K562 (cell line): ENCODE results near the gene UVRAG. TPM values are rescaled to one million over a fixed set of nuclear protein-coding genes. Genes with fewer than 3 reads are reported as not detected.

ENCODE experiments used
- ATAC-seq: fragments of 200-7000 bp; cut with Tn5 transposase; 3 replicates; pipeline ENCODE4 v1.9.1; 2020; ENCODE audit warnings: moderate library complexity
- BruUV-seq: library from RNA; stranded (reverse); fragments of 400-500 nt; replicated peaks from 2 replicates; lab custom pipeline; 2021; lab: Mats Ljungman, UMichigan
- CTCF ChIA-PET: fragments of 300-600 bp; formaldehyde crosslinking; extraction: SDS; loops from one replicate; lab custom pipeline; 2021; ENCODE audit warnings: low intra/inter-chr PET ratio; lab: Yijun Ruan, JAX
- POLR2A ChIA-PET: fragments of 300-600, 350-650 bp; sonication (Branson Sonifier 250); formaldehyde crosslinking; extraction: SDS; loops from one replicate; lab custom pipeline; 2021; ENCODE audit warnings: antibody characterized with exemption, inconsistent platforms; lab: Yijun Ruan, JAX
- DNase-seq, 4 experiments: peaks; one replicate each; pipeline versions ENCODE4 v3.0.0 to v3.0.0-alpha.2; 2011 to 2018; ENCODE audit warnings: low spot score in 3 of 4, mixed read lengths in 3 of 4; ENCODE audit errors: extremely low read depth in 1 of 4
- FAIRE-seq: peaks from 2 replicates; lab custom pipeline; 2011; peaks lifted over from hg19 to GRCh38; lab: Jason Lieb, UNC
- H2AFZ ChIP-seq: 2 replicates; pipeline ENCODE4 v1.6.0; 2011; ENCODE audit warnings: low read depth, low read length, control low read depth, inconsistent platforms
- H3K27ac ChIP-seq: fragments of 200-600 bp; 3 replicates; pipeline ENCODE4 v1.8.0; 2011; ENCODE audit warnings: low read depth, mild to moderate bottlenecking, control low read depth, inconsistent platforms, low read length, moderate library complexity, mixed read lengths; ENCODE audit errors: extremely low read depth
- H3K27me3 ChIP-seq, 2 experiments: fragments of 300-600 bp in 1 of 2; 2 replicates in 1 of 2; 3 replicates in 1 of 2; pipeline versions ENCODE4 v1.6.0 to v1.8.0; 2011; ENCODE audit warnings: inconsistent platforms in 2 of 2, low read length in 2 of 2, mild to moderate bottlenecking in 1 of 2, mixed read lengths in 1 of 2, moderate library complexity in 1 of 2; ENCODE audit not compliant: control insufficient read depth in 2 of 2, insufficient read depth in 2 of 2
- H3K36me3 ChIP-seq: fragments of 300-600 bp; 3 replicates; pipeline ENCODE4 v1.8.0; 2011; ENCODE audit warnings: mild to moderate bottlenecking, low read length, inconsistent platforms; ENCODE audit not compliant: control insufficient read depth, insufficient read depth
- H3K4me1 ChIP-seq, 2 experiments: fragments of 200-600 bp in 1 of 2; replicated peaks in 1 of 2; 2 replicates in 1 of 2; 3 replicates in 1 of 2; pipeline versions ENCODE4 v1.5.1 to v1.8.0; 2011; ENCODE audit warnings: inconsistent platforms in 2 of 2, low read length in 2 of 2, mild to moderate bottlenecking in 1 of 2, mixed read lengths in 1 of 2, moderate library complexity in 1 of 2; ENCODE audit not compliant: control insufficient read depth in 2 of 2, insufficient read depth in 2 of 2
- H3K4me2 ChIP-seq: 2 replicates; pipeline ENCODE4 v1.6.1; 2011; ENCODE audit warnings: low read length, control low read depth, inconsistent platforms, mixed read lengths; ENCODE audit not compliant: insufficient read depth
- H3K4me3 ChIP-seq: fragments of 200-600 bp; sonication (generic), shearing (Covaris generic); 2 replicates; pipeline ENCODE4 v1.5.1; 2016; ENCODE audit warnings: control low read depth, inconsistent platforms
- H3K79me2 ChIP-seq: fragments of 200-600 bp; 3 replicates; pipeline ENCODE4 v1.8.0; 2011; ENCODE audit warnings: low read length, inconsistent platforms; ENCODE audit not compliant: control insufficient read depth, insufficient read depth
- H3K9ac ChIP-seq, 2 experiments: 2 replicates each; pipeline versions ENCODE4 v1.6.0 to v1.6.1; 2011; ENCODE audit warnings: low read depth in 2 of 2, low read length in 2 of 2, control low read depth in 1 of 2, inconsistent platforms in 1 of 2, mild to moderate bottlenecking in 1 of 2, mixed read lengths in 1 of 2; ENCODE audit not compliant: insufficient read depth in 1 of 2
- H3K9me1 ChIP-seq: one replicate; pipeline ENCODE4 v1.6.0; 2011; ENCODE audit warnings: inconsistent platforms, mild to moderate bottlenecking, low read length, moderate library complexity; ENCODE audit not compliant: control insufficient read depth, insufficient read depth
- H3K9me3 ChIP-seq: replicated peaks from 2 replicates; pipeline ENCODE4 v1.5.1; 2011; ENCODE audit warnings: low read depth, low read length, inconsistent platforms; ENCODE audit not compliant: control insufficient read depth, insufficient read depth
- H4K20me1 ChIP-seq: replicated peaks from 2 replicates; pipeline ENCODE4 v1.6.1; 2011; ENCODE audit warnings: low read length, inconsistent platforms, mixed read lengths; ENCODE audit not compliant: control insufficient read depth, insufficient read depth
- CEBPB ChIP-seq: fragments of 450-650 bp; IDR thresholded peaks from 2 replicates; pipeline ENCODE4 v1.6.1; 2016; ENCODE audit warnings: missing genetic modification characterization, missing compliant biosample characterization
- KDM2B ChIP-seq: fragments of 250-450 bp; sonication (Bioruptor Pico); IDR thresholded peaks from 2 replicates; pipeline ENCODE4 v1.8.0; 2021; ENCODE audit warnings: mild to moderate bottlenecking, moderate library complexity
- WGBS: fragments of 100-300 bp; shearing (Covaris generic); methylation state at CpG from one replicate; pipeline ENCODE4 v1.1.6; 2016; ENCODE audit warnings: low coverage, mixed read lengths; ENCODE audit not compliant: insufficient coverage; ENCODE audit errors: missing lambda C conversion rate; 5-methylcytosine and 5-hydroxymethylcytosine counted together
- in situ Hi-C: fragments of 300-500 bp; cut with MboI; formaldehyde crosslinking; loops from 4 replicates; pipeline ENCODE4 v1.15.0; 2018; ENCODE audit warnings: inconsistent platforms, mixed read lengths
- intact Hi-C: fragments of 100-400 bp; cut with micrococcal nuclease; formaldehyde crosslinking; loops from 2 replicates; pipeline ENCODE4 v1.14.2; 2022
- polyA plus RNA-seq, 8 experiments: library from polyadenylated mRNA; depleted of rRNA in 4 of 8; stranded (reverse) in 5 of 8; unstranded in 3 of 8; fragments of >200 nt; fragmentation: Nextera tagmentation in 2 of 8; fragmentation: Illumina TruSeq in 1 of 8; extraction: Ambion mirVana in 2 of 8; extraction: Trizol in 1 of 8; gene quantifications; 2 replicates each; pipeline versions ENCODE4 v1.2.1 to v1.2.3, GENCODE V29; 2011 to 2014; ENCODE audit warnings: inconsistent platforms in 1 of 8, missing spikeins in 1 of 8
- total RNA-seq, 7 experiments: library from RNA; depleted of rRNA in 6 of 7; stranded (reverse); fragments of >200 nt in 6 of 7; fragmentation: Illumina TruSeq in 2 of 7; extraction: Trizol in 2 of 7; gene quantifications; 2 replicates each; pipeline versions ENCODE4 v1.2.1 to v1.2.3, GENCODE V29; 2011 to 2021; ENCODE audit warnings: low replicate concordance in 1 of 7
- TF ChIP-seq, protein P1 (sequence below): fragments of 250-450 bp; sonication (Bioruptor Pico); IDR thresholded peaks from 2 replicates; pipeline ENCODE4 v1.4.0; 2020; ENCODE audit warnings: mild to moderate bottlenecking, moderate library complexity
- TF ChIP-seq, protein P2 (sequence below): fragments of 450-650 bp; conservative IDR thresholded peaks from 2 replicates; pipeline ENCODE4 v1.6.1; 2016; ENCODE audit warnings: missing genetic modification characterization, low read depth, mild to moderate bottlenecking, control low read depth, missing compliant biosample characterization

The UVRAG gene
- total and polyA plus RNA-seq, 9 of the 15 experiments (the other 6 are each of a cell fraction or from before 2014, with no cell fraction given): 3.1 to 17.8 (median 12.4) TPM

DNA sequence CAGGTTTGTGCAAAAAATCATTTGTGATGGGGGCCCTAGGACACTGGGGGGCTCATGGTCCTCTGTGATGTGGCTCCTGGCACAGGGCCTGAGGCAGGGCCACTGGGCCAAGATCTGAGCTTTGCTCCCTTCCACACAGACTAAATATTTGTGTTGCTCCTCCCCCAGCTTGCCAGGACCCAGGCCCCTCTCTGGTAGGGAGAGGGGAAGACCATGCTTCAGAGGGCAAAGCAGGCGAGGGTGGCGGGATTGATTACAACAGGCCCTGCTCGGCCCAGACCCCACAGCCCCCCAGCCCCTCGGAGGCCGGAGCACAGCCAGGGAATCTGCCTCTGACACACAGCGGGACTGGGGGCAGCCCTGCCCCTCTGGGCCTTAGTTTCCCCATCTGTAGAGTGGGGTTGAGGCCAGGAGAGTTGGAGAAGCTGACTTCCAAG is 362.3 kb downstream of the UVRAG start:
- H4K20me1 ChIP-seq: peaks cover 11% of the 10 kb centered on the region; the same call in 1 of the 2 replicates
- no peak overlapping the region for H3K4me3 ChIP-seq
- H3K27ac ChIP-seq: no peak overlapping the region
- 0 out of 4 replicates have a peak overlapping the region, but pooled peaks of 1 of the 2 experiments have one; percentile 33 for H3K9ac ChIP-seq
- H3K27me3 ChIP-seq: peaks cover 6 to 19% of the 10 kb centered on the region in 2 experiments; a peak in 4 of 5 replicates
- no peak overlapping the region for H2AFZ ChIP-seq
- ChIA-PET POLR2A (interaction anchor here (1.0 to 1.3 kb wide), 2 partner anchors 14 to 19 kb away, joined by 3 to 4 read pairs; no protein-coding TSS in a partner anchor), CTCF (no interaction called here)
- in situ Hi-C loops (no loop called here), intact Hi-C loops (no loop called here)
- H3K36me3 ChIP-seq: no peaks in the 10 kb centered on the region
- H3K4me1 ChIP-seq: peaks cover 0 to 32% of the 10 kb centered on the region in 2 experiments; a peak in 2 of 5 replicates
- no peaks in the 10 kb centered on the region for H3K9me1 ChIP-seq
- TF ChIP-seq, protein P1, sequence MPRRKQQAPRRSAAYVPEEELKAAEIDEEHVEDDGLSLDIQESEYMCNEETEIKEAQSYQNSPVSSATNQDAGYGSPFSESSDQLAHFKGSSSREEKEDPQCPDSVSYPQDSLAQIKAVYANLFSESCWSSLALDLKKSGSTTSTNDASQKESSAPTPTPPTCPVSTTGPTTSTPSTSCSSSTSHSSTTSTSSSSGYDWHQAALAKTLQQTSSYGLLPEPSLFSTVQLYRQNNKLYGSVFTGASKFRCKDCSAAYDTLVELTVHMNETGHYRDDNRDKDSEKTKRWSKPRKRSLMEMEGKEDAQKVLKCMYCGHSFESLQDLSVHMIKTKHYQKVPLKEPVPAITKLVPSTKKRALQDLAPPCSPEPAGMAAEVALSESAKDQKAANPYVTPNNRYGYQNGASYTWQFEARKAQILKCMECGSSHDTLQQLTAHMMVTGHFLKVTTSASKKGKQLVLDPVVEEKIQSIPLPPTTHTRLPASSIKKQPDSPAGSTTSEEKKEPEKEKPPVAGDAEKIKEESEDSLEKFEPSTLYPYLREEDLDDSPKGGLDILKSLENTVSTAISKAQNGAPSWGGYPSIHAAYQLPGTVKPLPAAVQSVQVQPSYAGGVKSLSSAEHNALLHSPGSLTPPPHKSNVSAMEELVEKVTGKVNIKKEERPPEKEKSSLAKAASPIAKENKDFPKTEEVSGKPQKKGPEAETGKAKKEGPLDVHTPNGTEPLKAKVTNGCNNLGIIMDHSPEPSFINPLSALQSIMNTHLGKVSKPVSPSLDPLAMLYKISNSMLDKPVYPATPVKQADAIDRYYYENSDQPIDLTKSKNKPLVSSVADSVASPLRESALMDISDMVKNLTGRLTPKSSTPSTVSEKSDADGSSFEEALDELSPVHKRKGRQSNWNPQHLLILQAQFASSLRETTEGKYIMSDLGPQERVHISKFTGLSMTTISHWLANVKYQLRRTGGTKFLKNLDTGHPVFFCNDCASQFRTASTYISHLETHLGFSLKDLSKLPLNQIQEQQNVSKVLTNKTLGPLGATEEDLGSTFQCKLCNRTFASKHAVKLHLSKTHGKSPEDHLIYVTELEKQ (CRISPR knock-in tag): no peak
- TF ChIP-seq, protein P2, sequence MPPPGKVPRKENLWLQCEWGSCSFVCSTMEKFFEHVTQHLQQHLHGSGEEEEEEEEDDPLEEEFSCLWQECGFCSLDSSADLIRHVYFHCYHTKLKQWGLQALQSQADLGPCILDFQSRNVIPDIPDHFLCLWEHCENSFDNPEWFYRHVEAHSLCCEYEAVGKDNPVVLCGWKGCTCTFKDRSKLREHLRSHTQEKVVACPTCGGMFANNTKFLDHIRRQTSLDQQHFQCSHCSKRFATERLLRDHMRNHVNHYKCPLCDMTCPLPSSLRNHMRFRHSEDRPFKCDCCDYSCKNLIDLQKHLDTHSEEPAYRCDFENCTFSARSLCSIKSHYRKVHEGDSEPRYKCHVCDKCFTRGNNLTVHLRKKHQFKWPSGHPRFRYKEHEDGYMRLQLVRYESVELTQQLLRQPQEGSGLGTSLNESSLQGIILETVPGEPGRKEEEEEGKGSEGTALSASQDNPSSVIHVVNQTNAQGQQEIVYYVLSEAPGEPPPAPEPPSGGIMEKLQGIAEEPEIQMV (tag): no peak
- TF ChIP-seq CEBPB (tag) (no peak), KDM2B (no peak)
- no peak overlapping the region for H3K4me2 ChIP-seq
- H3K9me3 ChIP-seq: no peaks in the 10 kb centered on the region
- DNase-seq (no peak), ATAC-seq (no peak), FAIRE-seq (no peak)
- no peaks in the 10 kb centered on the region for H3K79me2 ChIP-seq
- WGBS: 37% methylated on average over 6 of the region's 6 CpGs
- no TSS peak for BruUV-seq
